ENCODE measurements around the gene TMEM41A. TPM values are rescaled to one million over a fixed set of nuclear protein-coding genes. Genes with fewer than 3 reads are reported as not detected.
"Not testable (repeated sequence)": the region's sequence is repeated elsewhere in the genome, so short reads cannot be mapped to it uniquely, and the experiment has no call there.

Gene TMEM41A
- total RNA-seq, 2 donors from 2014 or later, result 7.6 to 9.3 TPM

DNA sequence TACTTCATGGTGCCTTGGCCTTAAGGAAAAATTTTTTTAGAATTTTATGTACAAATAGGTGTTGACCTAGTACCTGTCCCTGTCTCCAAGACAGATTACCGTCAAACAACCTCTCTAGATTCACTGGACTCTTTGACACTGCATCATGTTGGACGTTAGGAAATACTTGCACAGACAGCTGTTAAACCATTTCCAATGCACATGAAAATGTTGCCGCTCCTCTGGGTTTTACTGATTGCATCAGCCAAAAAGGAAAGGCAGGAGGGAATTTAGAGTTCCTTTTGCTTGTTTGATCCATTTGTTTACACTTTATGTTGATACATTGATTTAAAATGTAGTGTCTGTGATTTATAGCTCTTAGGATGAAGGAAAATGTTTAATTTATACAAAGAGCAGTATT is 14.5 kb downstream of the TMEM41A start:
- no peak overlapping the region for H3K4me3 ChIP-seq
- intact Hi-C loops (cut with DNase I), result no loop called here
- TF ChIP-seq, protein P1, sequence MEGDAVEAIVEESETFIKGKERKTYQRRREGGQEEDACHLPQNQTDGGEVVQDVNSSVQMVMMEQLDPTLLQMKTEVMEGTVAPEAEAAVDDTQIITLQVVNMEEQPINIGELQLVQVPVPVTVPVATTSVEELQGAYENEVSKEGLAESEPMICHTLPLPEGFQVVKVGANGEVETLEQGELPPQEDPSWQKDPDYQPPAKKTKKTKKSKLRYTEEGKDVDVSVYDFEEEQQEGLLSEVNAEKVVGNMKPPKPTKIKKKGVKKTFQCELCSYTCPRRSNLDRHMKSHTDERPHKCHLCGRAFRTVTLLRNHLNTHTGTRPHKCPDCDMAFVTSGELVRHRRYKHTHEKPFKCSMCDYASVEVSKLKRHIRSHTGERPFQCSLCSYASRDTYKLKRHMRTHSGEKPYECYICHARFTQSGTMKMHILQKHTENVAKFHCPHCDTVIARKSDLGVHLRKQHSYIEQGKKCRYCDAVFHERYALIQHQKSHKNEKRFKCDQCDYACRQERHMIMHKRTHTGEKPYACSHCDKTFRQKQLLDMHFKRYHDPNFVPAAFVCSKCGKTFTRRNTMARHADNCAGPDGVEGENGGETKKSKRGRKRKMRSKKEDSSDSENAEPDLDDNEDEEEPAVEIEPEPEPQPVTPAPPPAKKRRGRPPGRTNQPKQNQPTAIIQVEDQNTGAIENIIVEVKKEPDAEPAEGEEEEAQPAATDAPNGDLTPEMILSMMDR (IDR thresholded peaks at IDR 0.05), result no peak
- TF ChIP-seq POLR2A (IDR thresholded peaks at IDR 0.05), result no peak
- WGBS, 2 donors, result 82 to 84% methylated on average over 3 of the region's 3 CpGs
- no peaks in the 10 kb centered on the region for H3K9me3 ChIP-seq
- ATAC-seq, result no peak
- no peak for DNase-seq
- no peak overlapping the region for H3K27ac ChIP-seq
- peaks cover 4% of the 10 kb centered on the region for H3K4me1 ChIP-seq
- H3K27me3 ChIP-seq, result no peaks in the 10 kb centered on the region
- peaks cover 0 to 33% of the 10 kb centered on the region in 2 donors for H3K36me3 ChIP-seq (replicated peaks in 1 of 2; ENCODE audit: insufficient read depth in 1 of 2, low read depth in 2 of 2)

DNA sequence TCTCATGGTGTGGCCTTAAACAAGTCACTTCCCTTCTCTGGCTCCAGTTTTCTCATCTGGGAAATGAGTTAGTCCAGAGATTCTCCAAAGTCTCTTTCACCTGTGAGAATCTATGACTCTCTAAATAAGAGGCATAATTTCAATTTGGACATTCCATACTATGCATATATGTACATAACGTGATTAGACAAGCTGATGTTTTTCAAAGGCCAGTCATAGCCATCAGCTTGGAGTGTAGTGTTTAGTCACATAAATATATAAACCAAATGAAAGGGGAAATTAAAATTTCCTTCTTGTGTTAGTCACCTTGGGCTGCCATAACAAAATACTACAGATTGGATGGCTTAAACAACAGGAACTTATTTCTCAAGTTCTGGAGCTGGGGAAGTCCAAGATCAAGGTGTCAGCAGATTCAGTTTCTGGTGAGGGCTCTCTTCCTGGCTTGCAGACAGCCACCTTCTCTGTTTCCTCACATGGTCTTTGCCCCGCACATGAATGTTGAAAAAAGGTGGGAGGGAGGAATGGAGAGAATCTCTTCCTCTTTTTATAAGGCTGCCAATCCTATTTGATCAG is 19.4 kb downstream of the TMEM41A start:
- intact Hi-C loops (cut with DNase I), result no loop called here
- Histone ChIP-seq H3K27ac (no peak overlapping the region), H3K4me1 (no peaks in the 10 kb centered on the region), H3K27me3 (no peaks in the 10 kb centered on the region), H3K36me3 (replicated peaks in 1 of 2; ENCODE audit: insufficient read depth in 1 of 2, low read depth in 2 of 2) (peaks cover 0 to 42% of the 10 kb centered on the region in 2 donors), H3K9me3 (no peaks in the 10 kb centered on the region), H3K4me3 (no peak overlapping the region)
- TF ChIP-seq, protein P1 (IDR thresholded peaks at IDR 0.05), result no peak
- no peak for TF ChIP-seq POLR2A (IDR thresholded peaks at IDR 0.05)
- ATAC-seq (no peak), DNase-seq (no peak)
- 88 to 100% methylated on average over 2 of the region's 2 CpGs for WGBS, 2 donors

DNA sequence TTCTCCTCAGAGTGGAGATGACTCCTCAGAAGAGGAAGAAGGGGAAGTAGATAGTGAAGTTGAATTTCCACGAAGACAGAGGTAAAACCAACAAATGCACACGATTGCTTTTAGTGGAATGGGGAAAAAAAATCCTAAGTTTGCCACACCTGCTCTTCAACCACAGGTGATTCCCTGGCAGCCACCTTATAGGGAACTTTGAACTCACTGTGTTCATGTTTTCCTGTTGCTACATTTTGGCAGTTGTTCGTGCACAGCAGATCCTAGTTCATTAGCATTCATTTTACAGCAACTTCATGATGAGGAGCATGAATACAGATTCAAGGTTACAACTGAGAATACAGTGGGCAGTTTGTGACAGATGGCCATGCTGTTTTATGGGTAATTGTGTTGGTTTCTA is 21.5 kb downstream of the TMEM41A start:
- intact Hi-C loops (cut with DNase I), result no loop called here
- Histone ChIP-seq H3K27ac (no peak overlapping the region), H3K9me3 (no peaks in the 10 kb centered on the region), H3K4me1 (no peaks in the 10 kb centered on the region), H3K36me3 (replicated peaks in 1 of 2; ENCODE audit: insufficient read depth in 1 of 2, low read depth in 2 of 2) (peaks cover 4 to 53% of the 10 kb centered on the region in 2 donors), H3K27me3 (no peaks in the 10 kb centered on the region), H3K4me3 (no peak overlapping the region)
- WGBS, 2 donors, result 51 to 71% methylated on average over 3 of the region's 3 CpGs
- ATAC-seq (no peak), DNase-seq (no peak)
- TF ChIP-seq, protein P1 (IDR thresholded peaks at IDR 0.05), result no peak
- TF ChIP-seq POLR2A (IDR thresholded peaks at IDR 0.05), result no peak

DNA sequence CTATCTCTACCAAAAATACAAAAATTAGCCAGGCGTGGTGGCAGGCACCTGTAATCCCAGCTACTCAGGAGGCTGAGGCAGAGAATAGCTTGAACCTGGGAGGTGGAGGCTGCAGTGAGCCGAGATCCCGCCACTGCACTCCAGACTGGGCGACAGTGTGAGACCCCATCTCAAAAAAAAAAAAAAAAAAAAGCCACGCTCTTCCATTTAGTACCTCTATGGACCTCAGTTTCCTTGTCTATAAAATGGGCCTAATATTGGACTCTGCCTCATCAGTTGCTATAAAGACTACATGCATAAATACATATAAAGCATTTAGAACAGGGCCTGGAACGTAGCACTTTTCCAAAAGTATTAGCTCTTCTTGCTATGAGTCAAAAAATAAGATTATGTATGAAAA is 23.9 kb downstream of the TMEM41A start:
- intact Hi-C loops (cut with DNase I); H3K4me1 ChIP-seq; H3K27me3 ChIP-seq; ATAC-seq; H3K27ac ChIP-seq; H3K9me3 ChIP-seq; H3K4me3 ChIP-seq; DNase-seq: not testable (repeated sequence)
- H3K36me3 ChIP-seq (replicated peaks in 1 of 2; ENCODE audit: insufficient read depth in 1 of 2, low read depth in 2 of 2), result peaks cover 4 to 37% of the 10 kb centered on the region in 2 donors
- 94 to 97% methylated on average over 6 of the region's 6 CpGs for WGBS, 2 donors

DNA sequence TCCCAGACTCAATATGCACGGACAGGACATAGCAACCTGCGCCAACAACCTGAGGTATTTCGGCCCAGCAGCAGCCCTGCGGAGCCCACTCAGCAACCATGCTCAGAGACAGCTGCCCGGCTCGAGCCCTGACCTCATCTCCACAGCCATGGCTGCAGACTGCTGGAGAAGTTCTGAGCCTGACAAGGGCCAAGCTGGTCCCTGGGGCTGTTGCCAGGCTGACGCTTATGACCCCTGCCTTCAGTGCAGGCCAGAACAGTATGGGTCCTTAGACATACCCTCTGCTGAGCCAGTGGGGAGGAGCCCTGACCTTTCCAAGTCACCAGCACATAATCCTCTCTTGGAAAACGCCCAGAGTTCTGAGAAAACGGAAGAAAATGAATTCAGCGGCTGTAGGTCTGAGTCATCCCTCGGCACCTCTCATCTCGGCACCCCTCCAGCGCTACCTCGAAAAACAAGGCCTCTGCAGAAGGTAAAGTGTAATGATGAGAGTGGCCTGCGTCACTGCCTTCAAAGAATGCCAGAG is 25.5 kb downstream of the TMEM41A start:
- no peak for TF ChIP-seq POLR2A (IDR thresholded peaks at IDR 0.05)
- TF ChIP-seq, protein P1 (IDR thresholded peaks at IDR 0.05), result no peak
- Histone ChIP-seq H3K27ac (no peak overlapping the region), H3K27me3 (no peaks in the 10 kb centered on the region), H3K4me1 (no peaks in the 10 kb centered on the region), H3K4me3 (no peak overlapping the region), H3K36me3 (replicated peaks in 1 of 2; ENCODE audit: insufficient read depth in 1 of 2, low read depth in 2 of 2) (peaks cover 4 to 34% of the 10 kb centered on the region in 2 donors), H3K9me3 (no peaks in the 10 kb centered on the region)
- ATAC-seq, result no peak
- intact Hi-C loops (cut with DNase I), result no loop called here
- no peak for DNase-seq
- 90 to 94% methylated on average over 11 to 15 of the region's 15 CpGs for WGBS, 2 donors
